GM12874 (cell line): ENCODE measurements around the gene IGFBPL1.

ENCODE experiments used
- TF ChIP-seq, protein P1 (sequence below): IDR thresholded peaks from 2 replicates; pipeline ENCODE4 v1.5.1; 2011; ENCODE audit warnings: low read depth, mild to moderate bottlenecking, control low read depth, low read length, moderate library complexity; ENCODE audit not compliant: insufficient read depth

The IGFBPL1 gene

DNA sequence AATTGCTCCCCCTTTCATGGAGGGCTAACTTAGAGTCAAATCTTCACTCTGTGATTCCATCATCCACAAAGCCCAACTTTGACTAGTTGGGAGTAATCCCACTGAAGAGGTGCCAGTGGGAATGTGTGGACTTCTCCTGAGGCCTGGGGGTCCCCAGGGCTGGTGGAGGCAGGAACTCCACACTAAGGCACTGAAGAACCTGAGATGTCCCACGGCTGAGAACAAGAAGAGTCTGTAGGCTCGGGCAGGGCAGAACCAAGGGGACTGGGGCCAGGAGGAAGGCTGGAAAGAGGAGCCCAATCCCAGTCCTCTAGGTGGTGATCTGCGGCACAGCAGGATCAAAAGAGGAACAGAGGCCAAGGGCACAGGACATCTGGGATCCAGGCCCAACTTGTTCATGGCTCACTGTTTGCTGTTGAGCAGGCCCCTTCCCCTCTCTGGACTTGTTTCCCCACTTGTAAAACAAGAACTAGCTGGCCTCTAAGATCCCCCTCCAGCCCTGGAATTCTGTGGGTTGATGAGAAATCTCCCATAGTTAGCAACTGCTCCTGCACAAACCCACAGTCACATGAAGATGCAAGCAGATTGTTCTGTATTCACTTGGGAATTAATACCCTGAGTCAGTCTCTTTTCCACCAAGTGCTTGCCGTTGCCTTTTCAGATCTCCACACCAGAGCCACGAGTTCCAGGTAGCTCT, 64.4 kb downstream of the IGFBPL1 start:
- TF ChIP-seq, protein P1, sequence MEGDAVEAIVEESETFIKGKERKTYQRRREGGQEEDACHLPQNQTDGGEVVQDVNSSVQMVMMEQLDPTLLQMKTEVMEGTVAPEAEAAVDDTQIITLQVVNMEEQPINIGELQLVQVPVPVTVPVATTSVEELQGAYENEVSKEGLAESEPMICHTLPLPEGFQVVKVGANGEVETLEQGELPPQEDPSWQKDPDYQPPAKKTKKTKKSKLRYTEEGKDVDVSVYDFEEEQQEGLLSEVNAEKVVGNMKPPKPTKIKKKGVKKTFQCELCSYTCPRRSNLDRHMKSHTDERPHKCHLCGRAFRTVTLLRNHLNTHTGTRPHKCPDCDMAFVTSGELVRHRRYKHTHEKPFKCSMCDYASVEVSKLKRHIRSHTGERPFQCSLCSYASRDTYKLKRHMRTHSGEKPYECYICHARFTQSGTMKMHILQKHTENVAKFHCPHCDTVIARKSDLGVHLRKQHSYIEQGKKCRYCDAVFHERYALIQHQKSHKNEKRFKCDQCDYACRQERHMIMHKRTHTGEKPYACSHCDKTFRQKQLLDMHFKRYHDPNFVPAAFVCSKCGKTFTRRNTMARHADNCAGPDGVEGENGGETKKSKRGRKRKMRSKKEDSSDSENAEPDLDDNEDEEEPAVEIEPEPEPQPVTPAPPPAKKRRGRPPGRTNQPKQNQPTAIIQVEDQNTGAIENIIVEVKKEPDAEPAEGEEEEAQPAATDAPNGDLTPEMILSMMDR = no peak

DNA sequence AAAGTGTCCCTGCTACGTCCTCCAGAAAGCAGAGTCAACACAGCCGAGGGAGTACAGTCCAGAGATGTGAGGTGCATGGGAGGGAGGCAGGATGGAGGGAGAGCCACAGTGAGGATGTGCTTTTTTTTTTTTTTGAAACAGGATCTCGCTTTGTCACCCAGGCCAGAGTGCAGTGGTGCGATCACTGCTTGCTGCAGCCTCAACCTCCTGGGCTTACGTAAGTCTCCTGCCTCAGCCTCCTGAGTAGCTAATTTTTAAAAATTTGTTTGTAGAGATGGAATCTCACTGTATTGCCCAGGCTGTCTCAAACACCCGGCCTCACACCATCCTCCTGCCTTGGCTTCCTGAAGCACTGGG, 65.0 kb downstream of the IGFBPL1 start:
- TF ChIP-seq, protein P1 = no peak

DNA sequence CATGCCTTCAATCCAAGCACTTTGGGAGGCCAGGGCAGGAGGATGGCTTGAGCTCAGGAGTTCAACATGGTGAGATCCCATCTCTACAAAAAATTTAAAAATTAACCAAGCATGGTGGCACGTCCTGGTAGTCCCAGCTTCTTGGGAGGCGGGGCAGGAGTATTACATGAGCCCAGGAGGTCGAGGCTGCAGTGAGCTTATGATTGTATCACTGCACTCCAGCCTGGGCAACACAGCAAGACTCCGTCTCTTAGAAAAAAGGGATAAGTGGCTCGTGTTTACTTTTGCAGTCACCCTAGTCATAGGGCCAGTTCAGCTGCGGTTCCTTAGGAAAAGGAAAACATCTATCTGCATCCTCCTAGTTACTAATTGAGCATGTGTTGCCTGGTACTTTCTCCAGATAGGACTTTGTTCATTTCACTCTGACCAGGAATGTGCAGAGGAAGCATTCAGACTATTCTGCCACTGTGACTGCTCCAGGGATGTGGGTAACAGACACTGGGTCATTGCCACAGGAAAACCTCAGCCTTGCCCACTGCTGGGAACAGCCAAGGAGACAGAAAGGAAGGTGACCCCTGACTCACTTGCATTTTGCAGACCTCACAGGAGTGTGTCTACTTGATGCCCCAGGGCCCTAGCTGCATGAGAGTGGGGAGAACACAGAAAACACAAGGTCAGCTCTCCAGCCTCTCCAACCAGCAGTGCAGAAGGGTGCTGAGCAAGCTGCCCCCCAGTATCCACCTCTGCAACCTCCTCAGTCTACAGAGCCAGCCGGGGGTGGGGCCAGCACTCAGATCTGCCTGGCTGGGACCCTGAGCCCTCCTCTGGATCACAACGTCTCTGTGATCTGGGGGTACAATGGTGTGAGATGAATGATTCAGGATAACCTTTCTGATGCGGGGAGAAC, 65.6 kb downstream of the IGFBPL1 start:
- TF ChIP-seq, protein P1 = no peak

DNA sequence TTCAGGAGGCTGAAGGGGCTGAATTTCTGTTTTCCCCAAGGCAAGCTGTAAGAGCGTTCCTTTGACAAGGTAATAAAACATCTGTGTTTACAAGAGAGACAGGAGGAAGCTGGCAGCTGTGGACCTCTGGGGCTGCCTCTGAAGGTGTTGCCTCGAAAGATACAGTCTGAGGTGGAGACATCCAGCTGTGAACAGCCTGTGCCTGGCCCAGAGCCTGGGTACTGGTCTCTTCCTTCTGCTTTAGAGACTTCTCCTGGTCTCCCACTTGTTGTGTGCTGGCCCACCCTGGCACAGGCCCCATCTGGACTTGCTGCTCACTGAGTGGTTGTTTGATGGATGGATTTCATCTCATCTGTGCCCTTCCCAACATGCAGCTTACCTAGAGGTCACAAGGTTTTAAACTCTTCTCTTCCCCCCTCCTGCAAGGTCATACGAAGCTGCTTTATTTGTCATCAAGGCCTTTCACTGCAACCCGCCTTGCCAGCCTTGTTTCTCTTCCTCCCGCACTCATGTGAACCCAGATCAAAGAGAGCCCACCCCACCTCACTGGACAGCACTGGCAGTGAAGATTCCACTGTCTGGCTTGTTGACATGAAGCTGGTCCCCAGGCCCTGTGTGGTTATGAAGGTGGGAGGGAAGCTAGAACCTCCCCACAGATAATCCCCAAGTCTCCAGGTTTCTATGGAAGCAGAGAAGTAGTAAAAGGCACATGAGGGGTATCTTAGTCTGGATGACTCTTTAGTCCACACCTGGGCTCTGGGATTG, 66.7 kb downstream of the IGFBPL1 start:
- TF ChIP-seq, protein P1 = no peak

DNA sequence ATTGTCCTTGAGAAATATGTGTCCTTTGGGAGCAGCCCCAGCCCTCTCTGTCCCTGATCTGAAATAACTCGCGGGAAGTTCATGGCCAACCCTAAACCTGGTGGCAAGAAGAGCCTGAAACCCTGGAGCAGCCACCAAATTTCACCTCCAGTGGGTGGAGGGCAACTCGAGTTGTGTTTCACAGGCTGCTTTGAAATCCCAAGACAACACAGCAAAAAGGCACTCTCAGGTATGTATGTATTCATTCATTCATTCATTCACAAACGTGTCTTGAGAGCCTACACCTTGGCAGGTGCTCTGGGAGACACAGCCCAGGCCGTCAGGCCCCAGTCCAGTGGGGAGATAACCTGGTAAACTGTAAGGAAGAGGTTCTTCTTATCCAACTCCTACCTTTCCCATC, 67.4 kb downstream of the IGFBPL1 start:
- TF ChIP-seq, protein P1 = no peak
